Glutamatergic neuron (in vitro differentiated cells): ENCODE measurements around the gene TTBK1. TPM values are rescaled to one million over a fixed set of nuclear protein-coding genes. Genes with fewer than 3 reads are reported as not detected.

Experiments used
- DNase-seq: peaks from one replicate; pipeline ENCODE4 v3.0.0; 2022
- H3K27ac Mint-ChIP-seq: one replicate; pipeline ENCODE4 v1.8.0; 2020; ENCODE audit warnings: mild to moderate bottlenecking, mixed read lengths, inconsistent platforms; ENCODE audit not compliant: unreplicated experiment
- H3K27me3 Mint-ChIP-seq: one replicate; pipeline ENCODE4 v1.8.0; 2020; ENCODE audit warnings: mild to moderate bottlenecking, moderate library complexity, mixed read lengths, inconsistent platforms; ENCODE audit not compliant: unreplicated experiment
- H3K36me3 Mint-ChIP-seq: one replicate; pipeline ENCODE4 v1.8.0; 2020; ENCODE audit warnings: mild to moderate bottlenecking, mixed read lengths, inconsistent platforms; ENCODE audit not compliant: unreplicated experiment
- H3K4me1 Mint-ChIP-seq: one replicate; pipeline ENCODE4 v1.8.0; 2020; ENCODE audit warnings: mild to moderate bottlenecking, low read depth, mixed read lengths, inconsistent platforms; ENCODE audit not compliant: unreplicated experiment
- H3K4me3 Mint-ChIP-seq: one replicate; pipeline ENCODE4 v1.8.0; 2020; ENCODE audit warnings: mild to moderate bottlenecking, mixed read lengths, inconsistent platforms; ENCODE audit not compliant: unreplicated experiment
- H3K9me3 Mint-ChIP-seq: one replicate; pipeline ENCODE4 v1.8.0; 2020; ENCODE audit warnings: mild to moderate bottlenecking, moderate library complexity, mixed read lengths, inconsistent platforms; ENCODE audit not compliant: unreplicated experiment
- CTCF ChIP-seq: fragments of 200-600 bp; sonication (generic); IDR thresholded peaks from one replicate; pipeline ENCODE4 v1.5.0; 2021; ENCODE audit not compliant: partially characterized antibody, unreplicated experiment
- total RNA-seq: library from RNA; stranded (reverse); fragmentation: NEBNext Ultra II Directional; extraction: Animal tissue kit (Norgen Biotek cat#: 25700); gene quantifications from one replicate; pipeline ENCODE4 v1.2.1, GENCODE V29; 2021; ENCODE audit not compliant: unreplicated experiment

Gene TTBK1
- total RNA-seq, 1 donor from 2014 or later: 47.3 TPM

- peaks cover 27% of the 10 kb centered on the region for H3K4me1 Mint-ChIP-seq
- peak overlapping the region; percentile 66 for H3K27ac Mint-ChIP-seq
- no peak for TF ChIP-seq CTCF
- no peaks in the 10 kb centered on the region for H3K36me3 Mint-ChIP-seq
- H3K27me3 Mint-ChIP-seq: peaks cover 22% of the 10 kb centered on the region
- no peak for DNase-seq
- H3K4me3 Mint-ChIP-seq: no peak overlapping the region
- H3K9me3 Mint-ChIP-seq: peaks cover 24% of the 10 kb centered on the region
Observed at GRCh38 chr6:43269273-43270007, 26.2 kb downstream of the TTBK1 start.

GRCh38 chr6:43271103-43271815 lies 28.0 kb downstream of the TTBK1 start:
- TF ChIP-seq CTCF: no peak
- Mint-ChIP-seq H3K9me3 (peaks cover 24% of the 10 kb centered on the region), H3K27me3 (peaks cover 26% of the 10 kb centered on the region), H3K4me1 (peaks cover 28% of the 10 kb centered on the region), H3K27ac (no peak overlapping the region), H3K4me3 (no peak overlapping the region), H3K36me3 (no peaks in the 10 kb centered on the region)
- DNase-seq: no peak

DNA sequence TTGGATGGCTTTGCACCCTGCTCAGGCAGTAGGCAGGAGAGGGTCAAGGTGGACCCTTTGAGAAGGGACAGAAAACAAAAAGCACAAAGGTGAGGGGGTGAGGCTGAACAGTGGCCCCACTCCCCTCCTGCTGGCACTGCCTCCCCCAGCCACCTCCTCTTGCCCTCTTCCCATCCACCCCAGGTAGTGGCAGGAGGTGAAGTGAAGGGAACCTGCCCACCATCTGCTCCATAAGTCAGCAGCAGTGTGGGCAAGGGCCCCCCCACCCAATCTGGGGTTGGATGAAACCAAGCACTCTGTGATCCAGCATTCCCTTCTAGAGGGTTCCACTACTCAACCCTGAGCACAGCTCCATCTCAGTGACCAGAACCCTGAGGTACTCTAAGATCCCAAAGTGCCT lies 28.7 kb downstream of the TTBK1 start:
- H3K27ac Mint-ChIP-seq: no peak overlapping the region
- no peak overlapping the region for H3K4me3 Mint-ChIP-seq
- H3K4me1 Mint-ChIP-seq: peaks cover 24% of the 10 kb centered on the region
- H3K36me3 Mint-ChIP-seq: no peaks in the 10 kb centered on the region
- DNase-seq: no peak
- no peak for TF ChIP-seq CTCF
- H3K9me3 Mint-ChIP-seq: peaks cover 20% of the 10 kb centered on the region
- H3K27me3 Mint-ChIP-seq: peaks cover 25% of the 10 kb centered on the region

DNA sequence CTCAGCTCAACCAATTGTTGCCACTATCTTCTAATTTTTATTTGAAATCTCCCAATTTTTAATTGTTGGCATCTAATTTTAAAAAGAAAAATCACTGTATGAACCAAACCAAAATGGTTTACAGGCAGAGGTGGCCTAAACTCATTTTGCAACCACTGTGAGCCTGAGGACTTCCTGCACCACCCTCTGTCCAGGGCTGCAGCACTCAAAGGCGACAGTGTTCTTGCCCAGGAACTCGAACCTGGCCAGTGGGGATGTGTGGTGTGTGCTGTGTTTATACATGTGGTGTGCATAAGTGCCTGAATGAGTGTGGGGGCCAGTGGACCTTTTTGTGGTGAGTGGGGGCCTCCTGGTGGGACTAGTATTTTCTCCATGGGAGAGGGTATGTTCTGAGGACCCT lies 30.4 kb downstream of the TTBK1 start:
- DNase-seq: no peak
- peaks cover 27% of the 10 kb centered on the region for H3K27me3 Mint-ChIP-seq
- no peak overlapping the region for H3K27ac Mint-ChIP-seq
- no peak for TF ChIP-seq CTCF
- H3K9me3 Mint-ChIP-seq: peaks cover 15% of the 10 kb centered on the region
- H3K4me1 Mint-ChIP-seq: peaks cover 19% of the 10 kb centered on the region
- H3K4me3 Mint-ChIP-seq: no peak overlapping the region
- no peaks in the 10 kb centered on the region for H3K36me3 Mint-ChIP-seq
